Dedifferentiated amniotic fluid mesenchymal stem cell (primary cell): ENCODE measurements around the gene SLC8A3.
"Not testable (repeated sequence)": the region's sequence is repeated elsewhere in the genome, so short reads cannot be mapped to it uniquely, and the experiment has no call there.

ENCODE experiments used
- DNase-seq: peaks from one replicate; pipeline ENCODE4 v3.0.0-alpha.2; 2016; ENCODE audit errors: extremely low spot score

The SLC8A3 gene, protein sequence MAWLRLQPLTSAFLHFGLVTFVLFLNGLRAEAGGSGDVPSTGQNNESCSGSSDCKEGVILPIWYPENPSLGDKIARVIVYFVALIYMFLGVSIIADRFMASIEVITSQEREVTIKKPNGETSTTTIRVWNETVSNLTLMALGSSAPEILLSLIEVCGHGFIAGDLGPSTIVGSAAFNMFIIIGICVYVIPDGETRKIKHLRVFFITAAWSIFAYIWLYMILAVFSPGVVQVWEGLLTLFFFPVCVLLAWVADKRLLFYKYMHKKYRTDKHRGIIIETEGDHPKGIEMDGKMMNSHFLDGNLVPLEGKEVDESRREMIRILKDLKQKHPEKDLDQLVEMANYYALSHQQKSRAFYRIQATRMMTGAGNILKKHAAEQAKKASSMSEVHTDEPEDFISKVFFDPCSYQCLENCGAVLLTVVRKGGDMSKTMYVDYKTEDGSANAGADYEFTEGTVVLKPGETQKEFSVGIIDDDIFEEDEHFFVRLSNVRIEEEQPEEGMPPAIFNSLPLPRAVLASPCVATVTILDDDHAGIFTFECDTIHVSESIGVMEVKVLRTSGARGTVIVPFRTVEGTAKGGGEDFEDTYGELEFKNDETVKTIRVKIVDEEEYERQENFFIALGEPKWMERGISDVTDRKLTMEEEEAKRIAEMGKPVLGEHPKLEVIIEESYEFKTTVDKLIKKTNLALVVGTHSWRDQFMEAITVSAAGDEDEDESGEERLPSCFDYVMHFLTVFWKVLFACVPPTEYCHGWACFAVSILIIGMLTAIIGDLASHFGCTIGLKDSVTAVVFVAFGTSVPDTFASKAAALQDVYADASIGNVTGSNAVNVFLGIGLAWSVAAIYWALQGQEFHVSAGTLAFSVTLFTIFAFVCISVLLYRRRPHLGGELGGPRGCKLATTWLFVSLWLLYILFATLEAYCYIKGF

DNA sequence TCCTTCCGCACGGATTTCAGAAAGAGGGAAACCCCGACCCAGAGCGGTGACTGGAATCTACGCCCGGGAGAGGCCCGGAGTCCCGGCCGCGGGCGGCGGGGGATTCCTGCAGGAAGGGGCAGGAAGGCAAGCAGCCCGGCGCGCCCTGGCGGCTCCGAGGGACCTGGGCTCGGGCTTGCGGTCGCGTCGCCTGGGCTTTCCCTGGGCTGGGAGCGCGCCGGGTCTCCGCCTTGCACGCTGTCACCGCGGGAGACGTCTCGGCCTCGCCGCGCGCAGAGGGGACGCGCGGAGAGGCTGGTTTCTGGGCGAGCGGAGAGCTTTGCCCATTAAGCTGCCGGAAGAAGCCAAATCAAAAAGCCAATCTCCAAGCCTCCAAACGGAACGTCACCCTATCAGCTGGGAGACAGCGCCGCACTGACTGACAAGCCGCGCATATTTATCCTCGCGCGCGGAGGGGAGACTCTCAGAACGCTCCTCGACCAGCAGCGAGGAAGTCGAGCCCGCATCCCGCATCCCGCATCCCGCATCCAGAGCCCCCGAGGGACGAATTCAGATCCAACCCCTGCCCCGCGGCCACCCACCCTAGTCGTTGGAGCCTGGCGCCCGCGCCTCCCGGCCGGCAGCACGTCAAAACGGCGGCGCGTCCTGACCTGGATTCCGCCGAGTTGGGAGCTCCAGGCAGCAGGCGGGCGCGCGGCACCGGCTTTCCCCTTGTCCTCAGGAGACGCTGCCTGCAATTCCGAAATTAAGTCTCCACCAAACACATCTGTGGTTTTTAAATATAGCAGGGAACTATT is at the start of gene SLC8A3:
SLC8A3 (minus strand) TSS at position 293 of the 797 bp plus-strand sequence. CDS start 20,529 bp downstream, outside the sequence.
- DNase-seq: no peak

DNA sequence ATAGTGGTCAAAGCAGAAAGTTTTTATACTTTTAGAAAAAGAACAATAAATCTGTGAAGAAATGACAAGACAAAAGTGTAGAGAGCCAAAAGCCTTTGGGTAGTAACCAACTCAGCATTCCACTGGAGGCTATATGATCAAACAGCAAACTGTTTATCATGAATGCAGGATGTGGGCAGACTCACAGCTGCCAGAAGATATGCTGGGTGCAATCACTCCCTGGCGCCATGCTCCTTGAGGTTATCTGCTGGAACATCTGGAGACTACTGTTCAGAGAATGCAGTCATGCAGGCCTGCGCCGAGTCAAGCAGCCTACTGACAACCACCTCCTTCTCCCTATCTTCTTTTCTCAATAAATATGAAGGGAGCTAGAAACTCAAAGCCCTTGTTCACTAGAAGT is 49.0 kb upstream of the SLC8A3 start:
- no peak for DNase-seq

DNA sequence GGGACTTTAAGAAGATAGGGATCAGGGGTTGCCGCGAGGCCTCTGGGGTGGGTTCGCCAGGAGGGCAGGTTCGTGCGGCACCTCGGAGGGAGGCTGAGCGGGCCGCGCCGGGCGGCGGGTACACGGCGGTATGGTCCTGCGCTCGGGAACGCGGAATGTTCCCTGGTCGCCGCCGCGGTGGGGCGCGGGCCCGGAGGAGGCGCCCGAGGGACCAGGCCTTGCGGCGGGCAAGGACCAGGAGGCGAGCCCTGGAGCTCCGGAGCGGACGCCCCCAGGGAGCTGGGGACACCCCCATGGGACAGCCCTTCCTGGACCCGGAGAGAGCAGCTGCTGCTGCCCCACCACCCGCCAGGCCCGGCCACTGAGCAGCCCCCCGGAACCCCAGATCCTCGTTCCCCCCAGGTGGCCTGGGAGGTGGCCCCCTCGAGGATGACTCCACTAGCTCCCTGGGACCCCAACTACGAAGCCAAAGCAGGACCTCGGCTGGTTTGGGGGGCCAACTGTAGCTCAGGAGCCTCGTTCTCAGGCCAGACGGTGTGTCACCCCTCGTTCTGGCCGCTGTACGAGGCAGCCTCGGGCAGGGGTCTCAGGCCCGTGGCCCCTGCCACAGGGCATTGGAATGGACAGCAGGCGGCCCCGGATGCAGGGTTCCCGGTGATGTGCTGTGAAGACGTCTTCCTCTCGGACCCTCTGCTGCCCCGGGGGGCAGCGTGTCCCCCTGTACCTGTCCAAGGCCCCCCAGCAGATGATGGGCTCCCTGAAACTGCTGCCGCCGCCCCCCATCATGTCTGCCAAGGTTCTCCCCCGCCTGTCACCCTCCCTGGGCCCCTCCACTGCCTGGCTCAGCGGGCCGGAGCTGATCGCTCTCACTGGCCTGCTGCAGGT is 45.6 kb upstream of the SLC8A3 start:
- no peak for DNase-seq

DNA sequence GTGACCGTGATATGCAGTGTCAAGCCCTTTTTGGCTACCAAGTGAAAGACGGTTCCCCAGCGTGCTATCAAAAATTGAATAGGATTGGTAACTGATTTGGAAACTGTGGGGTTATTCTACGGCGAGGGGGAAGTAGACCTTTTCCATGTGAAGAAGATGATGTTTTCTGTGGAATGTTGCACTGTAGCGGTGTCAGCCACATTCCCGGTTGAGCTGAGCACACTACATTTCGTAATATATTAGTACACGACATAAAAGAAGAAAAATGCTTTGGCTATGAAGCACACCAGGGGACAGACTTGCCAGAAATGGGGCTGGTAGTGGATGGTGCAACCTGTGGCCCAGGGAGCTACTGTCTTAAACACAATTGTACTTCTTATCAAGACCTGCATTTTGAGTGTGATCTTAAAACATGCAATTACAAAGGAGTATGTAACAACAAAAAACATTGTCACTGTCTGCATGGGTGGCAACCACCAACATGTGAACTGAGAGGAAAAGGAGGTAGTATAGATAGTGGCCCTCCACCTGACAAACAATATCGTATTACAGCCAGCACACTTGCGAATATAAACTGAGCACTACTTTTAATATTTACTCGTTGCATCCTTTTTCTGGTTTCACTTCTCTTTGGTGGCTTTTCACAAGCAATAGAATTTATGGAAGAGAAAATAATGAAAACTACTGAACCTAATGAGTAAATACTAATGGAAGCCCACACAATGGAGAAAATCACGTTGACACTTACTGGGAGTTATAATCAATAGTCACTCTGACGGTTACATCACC is 43.2 kb upstream of the SLC8A3 start:
- not testable (repeated sequence) for DNase-seq

DNA sequence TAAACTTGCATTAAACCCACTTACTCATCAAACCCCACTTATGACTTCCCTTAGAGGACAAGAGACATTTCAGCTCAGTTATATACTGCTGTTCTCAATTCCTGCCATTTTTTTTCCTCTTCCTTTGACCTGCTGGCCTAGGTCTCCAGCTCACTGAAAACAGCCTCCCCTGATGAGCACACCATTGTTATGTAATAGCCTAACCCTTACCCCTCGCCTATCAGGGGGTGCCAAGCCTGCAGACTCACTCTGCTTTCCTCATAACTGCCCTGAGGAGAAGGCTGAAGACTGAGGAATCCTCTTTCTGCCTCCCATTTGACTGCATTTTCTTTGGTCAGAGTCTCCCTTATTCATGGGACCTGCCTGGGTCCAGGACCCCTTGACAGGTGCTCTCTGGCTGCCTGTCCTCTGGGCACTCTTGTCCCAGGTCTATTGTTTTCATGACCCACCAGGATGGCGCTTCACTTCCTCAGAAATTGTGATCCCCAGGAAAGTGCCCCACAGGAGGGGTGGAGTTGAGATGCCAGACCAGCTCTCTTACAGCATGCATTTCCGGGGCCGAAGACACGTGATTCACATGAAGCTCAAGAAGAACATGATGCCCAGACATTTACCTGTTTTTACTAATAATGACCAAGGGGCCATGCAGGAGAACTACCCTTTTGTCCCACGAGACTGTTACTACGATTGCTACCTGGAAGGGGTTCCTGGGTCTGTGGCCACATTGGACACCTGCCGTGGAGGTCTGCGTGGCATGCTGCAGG is 41.3 kb upstream of the SLC8A3 start:
- DNase-seq: not testable (repeated sequence)

DNA sequence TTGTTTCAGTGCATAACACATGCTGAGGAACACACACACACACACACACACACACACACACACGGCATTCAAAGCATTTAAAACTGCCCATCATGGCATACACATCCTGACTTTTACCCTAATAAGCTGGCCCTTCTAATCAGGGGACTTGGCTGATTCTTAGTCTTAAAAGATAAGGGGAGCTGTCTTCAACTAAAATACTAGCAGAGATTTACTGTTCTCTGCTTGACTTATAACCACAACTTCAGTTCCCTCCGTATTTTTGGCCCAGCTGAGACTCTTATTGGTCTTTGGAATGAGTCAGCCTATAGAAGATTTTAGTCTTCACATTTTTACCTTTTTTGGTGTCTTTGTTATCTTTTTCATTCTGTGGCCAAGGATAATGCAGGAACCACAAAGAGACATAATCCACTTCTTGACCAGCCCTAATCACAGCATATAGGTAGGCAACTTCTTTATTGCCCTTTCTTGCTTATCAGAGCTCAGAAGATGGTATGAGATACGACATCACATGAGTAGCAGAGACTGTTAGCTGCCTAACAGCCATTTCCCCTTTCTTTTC is 25.1 kb upstream of the SLC8A3 start:
- no peak for DNase-seq

DNA sequence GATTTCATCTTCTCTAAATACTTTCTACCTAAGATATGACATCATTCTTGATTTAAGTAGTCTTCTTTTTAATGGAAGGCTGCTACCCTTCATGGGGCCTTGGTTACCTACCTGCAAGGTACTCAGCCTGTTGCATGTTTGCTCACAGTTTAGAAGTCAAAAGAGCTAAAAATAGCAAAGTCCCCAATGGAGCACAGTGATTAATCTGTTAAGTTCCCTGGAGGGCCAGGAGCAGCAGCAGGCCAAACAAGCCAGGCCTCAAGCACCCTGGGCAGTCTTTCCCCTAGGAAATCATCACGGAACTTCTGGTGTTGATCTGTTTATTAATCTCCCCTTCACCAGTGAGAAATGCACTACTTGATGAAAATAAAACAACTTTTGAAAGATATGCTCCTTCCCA is 24.0 kb upstream of the SLC8A3 start:
- DNase-seq: no peak

DNA sequence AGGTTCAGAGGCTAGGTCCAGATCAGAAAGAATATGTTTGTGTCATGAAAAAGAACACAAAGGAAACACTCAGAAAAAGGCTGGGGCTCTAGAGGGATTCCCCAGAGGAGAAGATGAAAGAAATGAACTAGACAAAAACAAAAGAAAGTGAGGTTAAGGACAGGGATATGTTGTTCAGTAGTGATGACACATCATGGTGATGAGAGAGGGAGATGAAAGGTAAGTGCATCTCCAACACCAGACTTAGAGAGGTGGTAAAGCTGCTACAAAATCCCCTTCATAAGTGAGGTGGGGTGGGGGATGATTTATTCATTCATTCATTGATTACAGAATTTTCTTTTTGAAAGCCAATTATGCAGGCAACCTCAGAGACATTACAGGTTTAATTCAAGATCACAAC is 19.6 kb upstream of the SLC8A3 start:
- DNase-seq: no peak

DNA sequence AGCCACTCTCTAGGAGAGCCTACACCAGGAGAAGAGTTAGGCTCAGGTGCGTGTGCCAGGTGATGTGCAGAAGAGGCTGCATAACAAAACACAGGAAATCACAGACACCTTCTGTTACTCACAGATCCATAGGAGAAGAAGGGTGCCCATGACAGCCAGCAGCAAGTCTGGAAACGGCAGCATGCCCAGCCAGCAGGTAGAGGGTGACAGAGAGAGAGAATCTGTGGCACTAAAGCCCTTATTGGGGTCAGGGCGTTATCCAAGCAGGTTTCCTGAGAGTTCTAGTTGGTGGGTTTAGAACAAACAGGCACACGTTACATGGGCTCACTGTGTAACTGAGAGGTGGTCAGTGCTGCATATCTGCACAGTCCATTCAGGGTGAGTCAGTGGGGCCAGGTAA is 14.9 kb upstream of the SLC8A3 start:
- DNase-seq: no peak

DNA sequence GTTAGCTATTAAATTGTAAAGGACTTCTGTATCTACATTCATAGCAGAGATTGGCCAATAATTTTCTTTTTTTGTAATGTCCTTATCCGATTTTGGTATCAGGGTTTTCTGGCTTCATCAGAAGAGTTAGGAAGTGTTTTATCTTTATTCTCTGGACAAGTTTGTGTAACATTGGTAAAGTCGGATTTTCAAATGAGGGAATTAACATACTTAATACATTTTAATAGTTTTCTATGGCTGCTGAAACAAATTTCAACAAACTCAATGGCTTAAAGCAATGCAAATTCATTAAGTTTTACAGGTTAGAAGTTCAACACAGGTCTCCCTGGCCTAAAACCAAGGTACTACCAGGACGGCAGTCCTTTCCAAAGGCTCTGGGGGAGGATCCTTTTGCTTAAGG is 13.2 kb upstream of the SLC8A3 start:
- DNase-seq: no peak

DNA sequence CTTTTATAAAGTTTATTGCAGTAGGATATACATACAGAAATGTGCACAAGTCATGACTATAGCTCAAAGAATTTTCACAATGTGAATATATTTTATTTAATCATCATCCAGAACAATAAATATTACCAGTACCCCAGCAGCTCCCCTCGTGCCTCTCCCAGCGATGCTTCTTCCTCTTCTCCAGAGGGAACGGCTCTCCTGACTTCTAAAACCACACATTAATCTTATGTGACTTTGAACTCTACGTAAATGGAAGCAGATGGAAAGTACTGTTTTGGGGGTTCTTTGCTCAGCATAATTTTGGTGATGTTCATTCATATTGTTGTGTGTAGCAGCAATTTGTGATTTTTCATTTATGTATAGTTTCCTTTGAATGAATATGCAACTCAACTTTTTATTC is 4.6 kb upstream of the SLC8A3 start:
- DNase-seq: no peak

DNA sequence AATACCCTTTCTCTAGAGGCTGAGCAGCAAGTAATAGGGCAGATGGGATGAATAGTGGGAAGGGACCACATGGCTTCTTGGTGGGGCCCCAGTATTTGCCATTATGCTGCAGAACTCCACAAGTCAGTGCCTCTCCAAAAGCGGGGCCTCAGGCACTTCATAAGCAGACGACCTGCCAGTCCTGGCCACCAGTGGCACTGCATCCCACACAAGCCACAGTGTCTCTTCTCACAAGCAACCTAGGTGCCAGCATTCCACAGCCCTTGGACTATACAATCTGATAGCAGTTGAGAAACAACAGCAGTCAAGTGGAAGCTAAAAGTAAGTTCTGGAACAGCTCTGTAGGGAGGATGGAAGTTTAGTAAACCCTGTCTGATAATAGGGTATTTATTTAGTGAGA is 4.2 kb upstream of the SLC8A3 start:
- no peak for DNase-seq

DNA sequence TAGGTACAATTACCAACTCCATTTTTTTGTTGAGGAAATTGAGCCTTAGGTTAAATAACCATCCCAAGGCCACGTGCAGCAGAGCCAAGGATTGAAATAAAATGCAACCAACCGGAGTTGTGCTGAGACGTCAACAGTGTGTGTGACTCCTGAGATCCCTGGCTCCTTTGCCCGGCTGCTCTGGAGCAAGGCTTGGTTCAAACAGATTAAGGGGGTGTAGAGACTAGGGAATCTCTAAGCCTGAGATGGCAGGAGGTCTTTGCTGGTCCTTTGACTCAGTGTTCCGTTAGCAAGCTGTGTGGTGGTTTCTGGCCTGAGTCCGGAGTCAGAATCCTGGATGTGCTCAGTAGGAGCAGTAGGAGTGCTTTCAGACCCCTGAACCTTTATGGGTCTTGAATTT is 1.4 kb upstream of the SLC8A3 start:
- DNase-seq: no peak

DNA sequence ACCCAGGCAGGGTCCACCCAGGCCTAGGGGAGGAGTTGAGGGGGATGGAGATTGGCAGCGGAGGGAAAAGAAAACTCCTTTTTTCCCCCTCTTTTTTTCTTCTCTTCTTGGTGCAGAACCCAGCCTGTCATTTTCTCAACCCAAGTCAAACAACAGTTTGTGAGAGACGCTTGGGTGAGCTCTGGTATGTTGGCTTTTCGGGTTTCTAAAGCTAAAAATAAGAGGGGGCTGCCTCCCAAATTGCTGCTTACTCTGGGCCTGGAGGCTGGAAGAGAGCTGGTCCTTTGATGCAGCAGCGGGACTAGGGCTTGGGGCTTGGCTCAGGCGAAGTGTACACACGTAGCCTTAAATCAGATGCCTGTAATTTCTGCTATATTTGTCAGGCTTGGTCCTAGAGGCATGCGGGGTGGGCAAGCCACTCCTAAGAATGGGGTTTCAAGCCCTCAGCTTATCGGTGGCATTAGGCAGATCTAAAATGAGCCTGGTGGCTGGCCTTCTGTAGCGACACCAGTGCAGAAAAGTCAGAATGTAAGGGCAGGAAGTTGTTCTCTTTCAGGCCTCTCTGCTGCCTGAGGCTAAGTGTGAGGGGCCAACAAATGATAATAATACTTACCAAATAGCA is 816 bp upstream of the SLC8A3 start:
- DNase-seq: no peak

DNA sequence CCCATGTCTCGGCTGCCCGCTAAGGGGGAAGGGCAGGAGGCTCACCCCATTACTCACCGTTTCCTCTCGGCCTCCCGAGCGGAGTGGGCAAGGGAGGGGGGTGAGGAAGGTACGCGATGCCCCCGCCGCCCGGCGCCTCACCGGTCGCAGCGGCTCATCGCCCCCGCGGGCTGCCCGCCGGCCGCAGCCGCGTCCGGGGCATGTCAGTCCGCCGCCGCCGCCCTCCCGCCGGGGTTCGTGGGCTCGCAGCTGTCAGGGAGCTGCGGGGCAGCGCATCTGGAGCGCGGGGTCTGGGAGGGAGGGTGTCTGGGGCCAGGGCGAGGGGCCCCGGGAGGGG is 461 bp downstream of the SLC8A3 start:
- DNase-seq: no peak

DNA sequence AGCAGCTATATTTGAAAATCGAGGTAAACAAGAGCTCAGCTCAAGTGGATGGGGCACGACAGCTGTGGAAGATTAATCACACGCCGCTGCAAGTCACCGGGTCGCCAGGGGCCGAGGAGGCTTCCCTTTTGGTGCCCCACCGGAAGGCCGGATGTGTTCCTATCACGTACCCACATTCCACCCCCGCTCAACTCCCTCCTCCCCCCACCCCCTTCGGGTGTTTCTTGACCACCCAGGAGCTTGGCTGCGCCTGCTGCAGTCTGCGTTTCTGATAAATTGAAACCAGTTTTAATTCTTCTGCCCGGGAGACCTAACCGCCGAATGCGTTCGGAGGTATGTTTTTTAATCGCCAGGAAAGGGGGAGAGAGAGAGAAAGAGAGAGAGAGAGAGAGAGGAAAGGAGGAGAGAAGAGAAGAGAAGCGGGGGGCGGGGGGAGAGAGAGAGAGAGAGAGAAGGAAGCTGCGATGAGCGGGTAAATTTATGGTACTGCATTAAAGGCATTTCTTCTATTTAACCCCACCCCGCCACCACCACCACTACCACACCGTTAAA is 1.8 kb downstream of the SLC8A3 start:
- DNase-seq: no peak

DNA sequence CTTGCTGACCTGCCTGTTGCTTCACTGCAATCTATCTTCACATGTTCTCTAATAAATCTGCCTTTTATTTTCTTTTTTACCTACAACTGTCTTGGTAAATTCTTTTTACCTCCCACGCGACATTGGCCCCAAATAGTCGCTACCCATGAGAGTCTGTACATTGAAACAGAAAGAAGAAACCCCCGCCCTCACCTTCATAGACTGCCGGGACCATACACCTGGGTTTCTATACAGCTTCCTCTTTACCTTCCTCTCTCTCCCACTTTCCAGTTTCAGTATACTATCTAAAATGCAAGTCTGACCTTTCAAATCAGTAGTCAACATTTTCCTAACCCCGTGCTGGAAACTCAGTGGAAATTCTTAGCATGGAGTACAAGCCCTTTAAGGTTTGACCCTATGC is 4.8 kb downstream of the SLC8A3 start:
- DNase-seq: no peak

DNA sequence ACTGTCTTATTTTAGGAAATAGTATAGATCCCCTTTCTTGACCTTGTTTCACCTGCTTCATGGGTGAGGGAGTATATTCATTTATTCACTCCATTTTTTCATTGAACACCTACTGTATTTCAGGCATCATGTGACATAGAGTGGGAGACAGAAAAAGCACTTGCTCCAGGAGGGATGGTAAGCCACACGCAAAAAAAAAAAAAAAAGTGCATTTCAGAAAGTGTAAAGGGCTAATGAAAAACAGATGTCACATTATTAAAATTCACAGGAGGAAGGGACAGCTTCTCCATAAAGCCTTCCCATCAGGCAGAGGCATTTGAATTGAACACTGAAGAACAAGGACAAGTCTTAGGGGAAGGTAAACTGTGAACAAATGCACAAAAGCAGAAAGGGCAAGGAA is 7.5 kb downstream of the SLC8A3 start:
- no peak for DNase-seq

DNA sequence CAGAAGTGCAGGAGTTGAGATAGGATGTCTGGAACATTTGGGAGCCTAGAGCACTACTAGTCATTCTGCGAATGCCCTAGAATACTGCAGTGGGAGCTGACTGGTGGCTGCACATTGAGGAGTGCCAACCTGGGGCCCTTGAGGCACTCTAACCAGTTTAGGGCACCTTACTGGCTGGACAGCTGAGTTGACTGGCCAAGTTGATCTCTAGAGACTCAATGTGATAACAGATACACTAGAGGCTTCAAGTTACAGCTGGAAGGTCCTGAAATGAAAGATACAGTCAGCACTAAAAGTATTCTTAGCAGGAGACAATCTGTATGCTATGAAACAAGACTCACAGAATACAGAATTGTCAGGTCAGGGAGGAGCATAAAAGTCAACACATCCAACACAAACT is 8.0 kb downstream of the SLC8A3 start:
- no peak for DNase-seq
